ENCODE measurements around the gene MMEL1.
"Not testable (repeated sequence)": the region's sequence is repeated elsewhere in the genome, so short reads cannot be mapped to it uniquely, and the experiment has no call there.

The MMEL1 gene

DNA sequence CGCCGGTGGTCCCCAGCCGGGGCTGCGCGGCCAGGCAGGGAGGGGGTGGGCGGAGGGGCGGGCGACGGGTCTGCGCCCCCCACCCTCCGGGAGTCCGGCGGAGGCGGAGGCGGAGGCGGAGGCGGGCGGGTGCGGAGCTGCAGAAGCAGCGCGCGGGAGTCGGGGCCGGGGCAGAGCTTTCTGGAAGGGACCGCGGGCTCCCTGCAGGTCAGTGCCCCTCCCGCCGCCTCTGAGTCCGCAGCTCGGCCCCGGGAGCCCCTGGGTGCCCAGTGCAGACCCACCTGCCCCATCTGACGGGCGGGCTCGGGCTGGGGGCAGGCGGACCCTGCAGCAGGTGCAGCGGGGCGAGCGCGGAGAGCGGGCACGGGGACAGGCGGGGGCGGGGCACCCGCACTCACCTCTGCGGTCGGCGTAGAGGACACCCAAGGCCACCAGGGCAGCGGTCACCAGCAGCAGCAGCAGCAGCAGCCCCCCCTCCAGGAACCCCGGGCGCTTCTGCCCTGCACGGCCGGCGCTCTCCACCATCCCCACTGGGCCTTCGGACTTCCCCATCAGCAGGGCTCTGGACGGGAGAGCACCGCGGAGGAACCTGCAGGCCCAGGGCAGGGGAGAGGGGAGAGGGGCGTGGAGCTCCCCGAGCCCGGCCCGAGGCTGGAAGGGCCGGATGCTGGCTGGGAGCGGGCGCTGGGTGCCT lies 3.7 kb downstream of the MMEL1 start:
- DNase-seq (ENCODE audit: insufficient read length, low spot score): no peak
- FAIRE-seq: no peak

DNA sequence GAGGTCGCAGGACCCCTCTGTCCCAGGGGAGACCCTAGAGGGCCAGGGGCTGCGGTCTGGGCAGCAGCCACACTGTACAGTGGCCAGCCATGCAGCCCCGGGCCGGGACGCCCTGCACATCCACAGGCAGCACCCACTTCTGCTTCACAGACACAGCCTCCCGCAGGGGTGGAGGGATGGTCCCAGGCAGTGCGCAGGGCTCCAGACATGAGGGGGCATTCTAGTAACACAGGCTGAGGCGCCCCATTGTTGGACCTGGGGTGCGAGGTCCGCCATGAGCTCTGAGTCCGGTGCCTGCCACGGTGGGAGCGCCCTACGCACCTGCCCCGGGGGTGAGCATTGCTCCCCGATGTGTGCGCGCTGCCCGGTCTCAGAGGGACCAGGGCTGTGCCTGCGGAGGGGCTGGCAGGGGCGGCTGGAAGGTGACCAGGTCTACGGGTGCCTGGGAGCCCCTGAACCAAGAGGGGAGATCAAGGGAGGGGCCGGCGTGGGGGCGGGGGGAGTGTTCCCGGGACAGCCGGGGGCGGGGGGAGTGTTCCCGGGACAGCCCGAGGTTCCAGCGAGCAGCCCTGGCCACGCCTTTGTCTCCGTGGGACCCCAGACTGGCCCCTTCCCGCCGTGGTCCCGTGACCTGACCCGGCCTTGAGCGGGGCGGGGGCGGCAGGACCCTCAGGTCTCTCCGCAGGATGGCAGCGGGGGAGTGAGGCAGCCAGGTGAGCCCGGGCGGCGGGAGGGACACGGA lies 4.5 kb downstream of the MMEL1 start:
- FAIRE-seq (no peak), DNase-seq (ENCODE audit: insufficient read length, low spot score) (no peak)

DNA sequence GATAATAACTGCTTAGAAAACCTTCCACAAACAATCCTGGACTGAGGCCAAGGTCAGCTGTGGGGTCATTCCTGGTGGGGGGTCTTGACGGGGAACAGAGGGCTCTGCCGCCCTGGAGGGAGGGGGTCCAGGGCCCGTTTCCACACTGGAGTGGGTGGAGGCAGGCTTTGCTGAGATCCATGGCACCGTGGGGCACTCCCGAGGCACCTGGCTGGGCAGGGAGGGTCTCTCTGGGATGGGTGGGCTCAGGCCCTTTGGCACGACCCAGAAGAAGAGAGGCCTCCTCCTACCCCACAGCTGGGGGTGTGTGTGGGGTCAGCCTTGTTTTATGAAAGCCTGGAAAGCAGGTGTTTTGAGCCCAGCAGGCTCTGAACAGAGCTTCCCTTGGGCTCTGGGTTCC lies 5.1 kb downstream of the MMEL1 start:
- FAIRE-seq: no peak
- DNase-seq (ENCODE audit: insufficient read length, low spot score): no peak

DNA sequence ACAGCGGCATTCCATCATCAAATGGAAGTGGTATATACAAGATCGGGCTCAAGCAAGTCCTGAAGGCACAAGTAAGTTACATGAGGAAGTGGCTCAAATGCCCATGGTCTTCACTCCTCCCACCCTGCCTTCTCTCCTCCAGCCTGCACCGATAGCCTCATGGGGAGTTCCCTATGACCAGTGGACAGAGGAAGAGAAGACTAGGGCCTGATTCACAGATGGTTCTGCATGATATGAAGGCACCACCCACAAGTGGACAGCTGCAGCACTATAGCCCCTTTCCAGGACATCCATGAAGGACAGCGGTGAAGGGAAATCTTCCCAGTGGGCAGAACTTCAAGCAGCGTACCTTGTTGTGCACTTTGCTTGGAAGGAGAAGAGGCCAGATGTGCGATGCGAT lies 7.1 kb downstream of the MMEL1 start:
- not testable (repeated sequence) for DNase-seq (ENCODE audit: insufficient read length, low spot score)

DNA sequence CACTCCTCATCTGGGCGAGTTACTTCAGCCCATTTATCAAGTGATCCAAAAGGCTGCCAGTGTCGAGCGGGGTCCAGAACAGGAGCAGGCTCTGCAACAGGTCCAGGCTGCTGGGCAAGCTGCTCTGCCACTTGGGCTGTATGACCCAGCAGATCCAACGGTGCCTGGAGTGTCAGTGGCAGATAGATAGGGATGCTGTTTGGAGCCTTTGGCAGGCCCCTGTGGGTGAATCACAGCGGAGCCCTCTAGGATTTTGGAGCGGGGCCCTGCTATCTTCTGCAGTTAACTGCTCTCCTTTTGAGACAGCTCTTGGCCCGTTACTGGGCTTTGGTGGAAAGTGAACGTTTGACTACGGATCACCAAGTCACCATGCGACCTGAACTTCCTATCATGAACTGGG lies 7.5 kb downstream of the MMEL1 start:
- DNase-seq (ENCODE audit: insufficient read length, low spot score): no peak
- FAIRE-seq: no peak

More for the DNA sequence above, 7.1 kb downstream of the MMEL1 start:
- FAIRE-seq: not testable (repeated sequence)

DNA sequence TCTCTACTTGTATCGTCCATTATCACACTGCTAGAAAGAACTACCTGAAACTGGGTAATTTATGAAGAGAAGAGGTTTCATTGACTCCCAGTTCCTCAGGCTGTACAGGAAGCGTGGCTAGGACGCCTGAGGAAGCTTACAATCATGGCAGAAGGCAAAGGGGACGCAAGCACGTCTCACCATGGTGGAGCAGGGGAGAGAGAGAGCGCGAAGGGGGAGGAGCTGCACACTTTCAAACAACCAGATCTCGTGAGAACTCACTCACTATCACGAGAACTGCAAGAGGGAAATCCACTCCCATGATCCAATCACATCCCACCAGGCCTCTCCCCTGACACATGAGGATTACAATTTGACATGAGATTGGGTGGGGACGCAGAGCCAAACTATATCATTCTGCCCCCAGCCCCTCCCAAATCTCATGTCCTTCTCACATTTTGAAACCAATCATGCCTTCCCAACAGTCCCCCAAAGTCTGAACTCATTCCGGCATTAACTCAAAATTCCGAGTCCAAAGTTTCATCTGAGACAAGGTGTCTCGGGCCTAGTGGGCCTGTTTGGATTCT lies 8.0 kb downstream of the MMEL1 start:
- FAIRE-seq: no peak
- DNase-seq (ENCODE audit: insufficient read length, low spot score): no peak

DNA sequence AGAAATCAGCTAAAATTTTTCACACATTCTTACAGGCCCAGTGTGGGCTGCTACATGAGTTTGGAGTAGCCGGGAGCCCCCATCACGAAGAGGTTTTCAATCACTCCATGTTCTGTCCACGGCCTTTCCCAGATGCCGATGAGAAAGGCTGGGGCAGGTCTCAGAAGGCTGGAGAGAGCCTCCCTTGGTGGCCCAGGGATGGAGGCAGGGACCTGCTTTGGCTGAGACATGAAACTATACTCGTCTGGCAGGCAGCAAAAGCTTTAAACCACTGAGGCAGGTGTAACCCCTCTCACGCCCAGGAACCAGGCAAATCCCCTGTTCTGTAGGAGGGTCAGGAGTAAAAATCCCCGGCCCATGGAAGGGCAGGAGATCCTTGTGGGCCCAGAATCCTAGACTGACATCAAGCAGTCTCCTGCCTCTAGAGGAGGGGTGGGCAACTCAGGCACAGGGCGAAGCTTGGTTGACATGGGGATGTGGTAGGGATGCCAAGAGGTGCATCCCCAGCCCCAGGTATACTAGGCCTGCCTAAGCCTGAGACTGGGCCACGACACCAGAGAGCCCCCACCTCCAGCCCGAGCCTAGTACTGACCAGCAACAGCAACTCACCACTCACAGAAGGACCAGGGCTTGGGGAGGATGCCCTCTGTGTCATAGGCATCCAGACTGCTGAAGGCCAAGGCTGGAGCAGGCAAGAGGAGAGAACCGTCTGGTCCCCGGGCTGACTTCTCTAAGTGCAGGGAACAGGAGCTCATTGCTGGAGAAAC lies 9.1 kb downstream of the MMEL1 start:
- DNase-seq (ENCODE audit: insufficient read length, low spot score) (no peak), FAIRE-seq (no peak)

DNA sequence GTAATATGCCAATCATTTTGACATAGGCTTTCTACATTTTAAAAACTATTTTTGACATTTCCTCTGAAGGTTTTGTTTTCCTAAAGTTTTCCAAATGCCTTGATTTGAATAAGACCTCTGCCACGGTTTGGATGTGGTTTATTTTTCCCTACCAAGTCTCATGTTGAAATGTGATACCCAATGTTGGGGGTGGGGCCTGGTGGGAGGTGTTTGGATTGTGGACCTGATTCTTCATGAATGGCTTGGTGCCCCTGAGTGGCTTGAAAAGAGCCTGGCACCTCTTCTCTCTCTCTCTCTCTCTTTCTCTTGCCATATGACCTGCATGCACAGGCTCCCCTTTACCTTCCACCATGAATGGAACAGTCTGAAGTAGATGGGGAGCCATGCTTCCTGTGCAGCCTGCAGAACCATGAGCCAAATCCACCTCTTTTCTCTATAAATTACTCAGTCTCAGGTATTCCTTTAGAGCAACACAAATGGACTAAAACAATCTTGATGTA lies 14.8 kb downstream of the MMEL1 start:
- DNase-seq (ENCODE audit: insufficient read length, low spot score) (no peak), FAIRE-seq (no peak)

DNA sequence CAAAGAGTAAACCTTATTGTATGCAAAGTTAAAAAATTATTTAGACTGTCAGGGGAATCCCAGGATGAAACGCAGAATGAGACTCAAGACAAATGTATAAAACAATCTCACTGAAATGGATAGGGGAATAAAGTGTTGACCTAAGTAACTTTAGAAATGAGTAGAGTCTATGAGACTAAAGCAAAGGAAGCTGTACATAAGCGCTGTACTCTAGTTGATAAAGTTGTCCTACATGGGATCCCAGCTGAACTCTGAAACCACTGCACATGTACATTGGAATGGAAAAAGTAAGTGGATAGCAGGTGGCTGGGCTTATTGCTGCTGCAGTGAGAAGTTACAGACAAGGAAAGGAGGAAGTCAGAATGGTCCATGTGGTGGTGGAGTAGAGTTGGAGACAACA lies 18.7 kb downstream of the MMEL1 start:
- FAIRE-seq (no peak), DNase-seq (ENCODE audit: insufficient read length, low spot score) (no peak)

DNA sequence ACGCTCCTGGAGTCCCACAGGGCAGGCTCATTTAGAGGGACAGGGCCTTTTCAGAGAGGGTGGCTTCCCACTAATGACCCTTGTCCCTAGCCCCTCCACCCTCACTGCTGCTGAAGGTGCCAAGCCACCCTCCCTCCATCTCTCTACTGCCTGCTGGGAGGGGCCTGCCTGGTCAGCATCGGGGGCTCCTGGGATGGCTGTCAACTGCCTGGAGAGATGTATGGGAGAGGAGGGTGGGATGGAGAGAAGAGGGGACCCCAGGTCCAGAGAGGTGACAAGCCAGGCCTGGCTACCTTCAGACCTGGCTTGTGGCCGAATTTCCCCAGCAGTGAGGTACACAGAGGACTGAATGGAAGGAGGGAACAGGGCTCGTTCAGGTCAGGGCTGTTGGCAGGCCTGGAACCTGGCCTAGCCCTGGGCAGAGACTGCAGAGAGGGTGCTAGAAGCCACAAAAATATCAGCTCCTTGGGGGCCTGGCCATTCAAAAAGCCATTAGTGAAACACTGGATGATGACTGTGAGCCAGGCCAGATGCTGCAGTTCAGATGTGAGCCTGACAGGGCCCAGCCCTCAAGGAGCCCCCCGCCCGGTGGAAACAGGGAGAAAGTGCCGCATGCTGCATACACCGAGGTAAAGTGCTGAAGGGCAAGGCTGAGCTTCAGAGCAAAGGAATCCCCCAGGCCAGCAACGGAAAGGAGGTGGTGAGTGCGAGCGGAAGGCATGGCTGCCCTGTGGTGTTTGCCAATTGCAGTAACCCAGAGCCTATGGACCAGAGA lies 20.0 kb downstream of the MMEL1 start:
- DNase-seq (ENCODE audit: insufficient read length, low spot score) (no peak), FAIRE-seq (no peak)

DNA sequence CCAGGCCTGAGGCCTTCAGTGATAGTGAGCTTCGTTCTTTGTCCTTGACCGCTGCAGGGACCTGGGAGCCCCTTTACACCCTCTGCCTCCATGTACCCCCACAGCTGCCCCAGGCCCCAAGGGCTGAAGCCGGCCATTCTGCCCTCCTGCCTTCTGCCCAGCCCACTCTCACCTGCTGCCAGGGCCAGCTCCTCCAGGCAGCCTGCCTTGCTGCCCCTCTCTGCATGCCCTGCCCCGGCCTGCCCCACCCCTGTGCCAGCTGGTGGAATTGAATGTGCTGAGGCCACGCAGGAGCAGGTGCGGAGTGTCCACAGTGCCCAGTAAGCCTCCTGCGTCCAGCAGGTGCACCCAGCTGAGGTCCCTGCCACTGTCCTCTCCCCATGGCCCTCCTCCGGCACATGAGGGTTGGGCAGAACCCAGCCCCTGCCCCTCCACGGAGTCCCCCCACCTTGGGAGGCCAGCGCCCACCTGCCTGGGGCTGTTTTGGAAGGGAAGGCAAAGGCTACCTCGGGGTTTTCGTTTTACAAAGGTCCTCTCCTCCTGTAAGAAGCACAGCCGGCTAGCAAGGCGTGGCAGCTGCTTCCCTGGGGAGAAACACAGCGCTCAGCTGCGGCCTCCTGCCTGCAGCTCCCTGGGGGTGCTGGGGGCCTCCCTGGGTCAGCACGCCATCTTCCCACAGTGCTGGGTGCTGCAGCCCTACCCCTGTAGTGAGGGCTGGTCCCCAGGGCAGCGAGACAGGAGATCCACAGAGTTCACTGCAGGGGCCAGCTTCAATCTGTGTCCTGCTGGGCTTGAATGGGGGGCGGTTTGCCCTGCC lies 21.0 kb downstream of the MMEL1 start:
- FAIRE-seq: no peak

DNA sequence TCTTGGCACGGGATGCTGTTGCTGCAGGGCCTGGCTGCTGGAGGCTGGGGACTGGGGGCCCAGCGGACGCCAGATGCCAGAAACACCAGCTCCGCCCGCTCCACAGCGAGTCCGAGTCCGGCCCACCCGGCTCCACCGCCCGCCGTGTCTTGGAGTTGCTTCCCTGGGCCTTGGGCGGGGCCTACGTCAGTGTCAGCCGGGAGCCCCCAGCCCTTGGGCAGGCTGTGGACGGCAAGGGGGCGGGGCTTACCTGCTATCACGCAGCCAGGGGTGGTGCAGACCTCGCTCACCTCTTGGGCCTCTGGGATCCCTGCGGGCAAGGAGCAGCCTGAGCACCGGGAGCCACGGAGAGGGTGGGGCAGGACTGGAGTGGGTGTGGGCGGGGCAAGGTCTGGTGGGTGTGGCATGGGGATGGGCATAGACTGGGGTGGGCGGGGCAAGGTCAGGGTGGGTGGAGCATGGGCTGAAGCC lies 21.8 kb downstream of the MMEL1 start:
- no peak for FAIRE-seq
- no peak for DNase-seq (ENCODE audit: insufficient read length, low spot score)

More for the DNA sequence above, 21.0 kb downstream of the MMEL1 start:
- no peak for DNase-seq (ENCODE audit: insufficient read length, low spot score)

DNA sequence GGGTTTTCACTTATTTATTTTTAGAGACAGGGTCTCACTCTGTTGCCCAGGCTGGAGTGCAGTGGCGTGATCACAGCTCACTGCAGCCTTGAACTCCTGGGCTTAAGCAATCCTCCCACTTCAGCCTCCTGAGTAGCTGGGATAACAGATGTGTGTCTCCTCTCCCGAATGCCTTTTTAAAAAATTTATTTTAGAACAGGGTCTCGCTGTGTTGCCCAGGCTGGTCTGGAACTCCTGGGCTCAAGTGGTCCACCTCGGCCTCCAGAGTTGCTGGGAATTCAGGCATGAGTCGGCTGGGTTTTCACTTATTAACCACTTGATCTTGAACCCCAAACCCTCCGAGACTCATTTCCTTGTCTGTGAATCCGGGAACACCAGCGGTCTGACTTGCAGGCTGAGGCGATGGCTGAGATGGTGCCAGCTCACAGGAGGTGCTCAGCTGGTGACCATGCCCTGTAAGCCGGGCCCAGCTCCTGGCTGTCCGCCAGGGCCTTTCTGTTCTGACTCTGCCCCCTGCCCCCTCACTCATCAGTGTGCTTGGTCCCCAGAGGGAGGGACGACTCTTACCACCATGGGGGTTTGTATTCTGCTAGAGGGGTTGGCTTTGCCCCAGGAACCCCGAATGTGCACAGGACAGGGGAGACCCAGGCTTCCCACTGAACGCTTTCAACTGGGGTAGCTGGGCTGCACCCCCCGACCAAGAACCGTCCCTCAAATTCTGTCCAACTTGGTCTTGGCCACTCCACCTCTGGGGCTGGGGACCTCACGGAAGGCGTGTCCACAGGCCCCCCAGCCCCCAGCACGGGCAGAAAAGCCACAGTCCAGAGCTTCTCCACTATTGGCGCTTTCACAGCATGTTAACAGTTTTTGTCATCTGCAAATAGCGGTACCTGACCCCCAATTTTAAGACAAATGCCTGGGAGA lies 22.5 kb downstream of the MMEL1 start:
- no peak for FAIRE-seq

DNA sequence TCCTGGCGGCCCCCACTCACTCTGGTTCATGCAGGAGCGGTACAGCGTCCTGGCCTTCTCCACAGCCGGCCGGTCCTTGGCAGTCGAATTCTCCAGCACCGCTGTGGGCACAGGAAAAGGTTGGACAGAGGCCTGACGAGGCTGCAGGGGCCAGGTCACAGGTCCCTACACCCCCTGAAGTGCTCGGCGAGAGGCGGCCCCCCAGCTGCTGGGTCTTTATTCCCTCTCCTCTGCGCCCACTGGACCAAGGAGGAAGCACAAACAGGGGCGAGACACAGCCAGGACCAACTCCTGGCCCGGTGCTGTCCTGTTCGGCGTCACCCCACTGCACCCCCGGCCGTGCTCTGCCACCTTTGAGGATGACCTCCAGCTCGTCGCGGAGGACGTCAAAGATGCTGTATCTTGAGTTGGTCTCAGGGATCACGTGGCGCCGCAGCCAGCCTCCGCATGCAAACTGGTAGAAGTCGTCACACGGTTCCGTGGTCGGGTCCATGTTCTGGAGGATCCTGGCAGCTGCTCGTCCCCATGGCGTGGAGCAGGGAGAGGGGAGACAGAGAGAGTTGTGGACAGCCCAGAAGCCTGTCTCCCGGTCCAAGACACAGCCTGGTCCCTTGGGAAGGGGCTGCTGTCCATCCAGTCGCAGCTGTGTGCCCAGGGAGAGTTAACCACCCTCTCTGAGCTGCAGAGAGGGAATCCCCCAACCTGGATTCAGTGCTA lies 23.3 kb downstream of the MMEL1 start:
- DNase-seq (ENCODE audit: insufficient read length, low spot score): no peak
- FAIRE-seq: no peak

More for the DNA sequence above, 22.5 kb downstream of the MMEL1 start:
- DNase-seq (ENCODE audit: insufficient read length, low spot score): no peak

DNA sequence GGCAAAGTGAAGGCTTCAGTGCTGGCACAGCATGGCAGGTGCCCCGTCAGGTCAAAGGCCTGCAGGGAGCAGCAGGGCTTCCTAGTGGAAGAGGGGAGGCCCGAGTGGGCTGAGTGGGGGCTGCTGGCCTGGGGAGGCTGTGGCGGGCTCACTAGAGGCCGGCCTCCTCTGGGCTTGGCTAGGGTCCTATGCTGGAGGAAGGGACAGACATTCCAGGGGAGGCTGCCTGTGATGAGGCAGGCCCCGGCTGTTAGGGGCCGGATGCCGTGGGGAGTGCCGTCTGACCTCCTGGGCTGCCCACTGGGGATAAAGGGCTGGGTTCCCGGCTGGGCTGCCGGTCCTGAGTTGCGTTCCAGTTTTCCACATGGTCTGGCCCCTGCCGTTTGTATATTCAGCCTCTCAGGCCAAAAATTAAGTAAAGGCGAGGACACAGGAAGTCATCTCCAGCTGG lies 25.1 kb downstream of the MMEL1 start:
- no peak for FAIRE-seq
- DNase-seq (ENCODE audit: insufficient read length, low spot score): no peak

DNA sequence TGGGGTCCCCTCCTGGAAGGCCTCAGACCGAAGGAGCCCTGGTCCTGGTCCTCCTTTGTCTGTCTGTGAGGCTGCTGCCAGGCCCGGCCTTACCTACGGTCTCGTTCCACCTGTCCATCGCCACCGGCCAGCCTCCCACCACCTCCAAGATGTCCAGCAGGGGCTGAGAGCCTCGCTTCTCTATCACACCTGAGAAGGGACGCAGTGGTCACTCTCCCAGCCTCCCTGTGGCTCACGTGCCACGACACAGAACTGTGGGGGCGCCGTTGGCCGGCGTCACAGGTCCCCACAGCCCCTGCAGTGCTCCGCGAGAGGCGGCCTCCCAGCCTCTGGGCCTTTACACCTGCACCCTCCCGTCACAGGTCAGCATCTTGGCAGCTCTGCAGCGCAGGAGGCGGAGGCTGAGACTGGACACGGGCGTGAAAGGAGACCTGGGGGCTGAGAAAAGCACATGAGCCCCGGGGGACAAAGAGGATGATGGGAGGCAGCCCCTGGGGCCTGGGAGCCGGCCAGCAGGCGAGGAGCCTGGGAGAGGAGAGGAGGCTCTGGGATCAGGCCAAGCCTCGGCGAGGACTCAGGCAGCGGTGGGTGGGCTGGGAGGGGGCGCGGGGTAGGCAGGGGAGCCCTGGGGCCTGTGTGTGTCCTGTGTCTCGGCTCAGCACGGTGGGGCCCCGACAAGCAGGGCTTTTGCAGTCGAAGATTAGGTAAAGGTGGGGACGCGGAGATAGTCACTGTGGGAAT lies 25.8 kb downstream of the MMEL1 start:
- no peak for DNase-seq (ENCODE audit: insufficient read length, low spot score)
- FAIRE-seq: no peak

DNA sequence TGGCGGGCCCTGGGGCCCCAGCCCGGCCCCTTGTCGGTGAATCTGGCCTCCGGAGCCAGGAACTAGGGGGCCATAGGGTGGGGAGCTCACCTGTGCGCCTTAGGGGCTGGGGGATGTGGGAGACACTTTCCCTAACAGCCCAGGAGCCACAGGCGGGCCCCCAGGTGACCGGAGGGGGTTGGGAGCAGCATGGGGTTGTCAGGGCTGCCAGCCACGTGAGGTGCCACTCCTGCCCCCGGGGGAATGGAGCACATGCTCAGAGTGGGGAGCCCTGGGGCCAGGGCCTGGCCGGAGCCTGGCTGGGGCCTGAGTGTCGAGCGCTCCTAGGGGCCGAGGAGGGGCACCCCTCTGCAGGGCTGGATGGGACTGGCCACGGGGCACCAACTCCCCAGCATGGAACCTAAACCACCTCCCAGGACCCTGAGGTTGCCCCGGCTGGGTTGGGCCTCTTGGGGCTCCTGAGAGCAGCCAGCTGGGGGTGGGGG lies 26.4 kb downstream of the MMEL1 start:
- DNase-seq (ENCODE audit: insufficient read length, low spot score) (no peak), FAIRE-seq (no peak)
